ENCODE measurements around the gene MRPL17.

The MRPL17 gene

GRCh38 chr11:6633422-6634408 is 49.4 kb downstream of the MRPL17 start:
- no peak for DNase-seq (ENCODE audit: low read depth in 2 of 2, low spot score in 1 of 2)

- DNase-seq (ENCODE audit: low read depth in 2 of 2, low spot score in 1 of 2), result no peak
Measured at GRCh38 chr11:6632116-6633073, 50.7 kb downstream of the MRPL17 start.

GRCh38 chr11:6631361-6631890 is 51.7 kb downstream of the MRPL17 start:
- DNase-seq (ENCODE audit: low read depth in 2 of 2, low spot score in 1 of 2), result no peak

GRCh38 chr11:6630632-6631291 is 52.4 kb downstream of the MRPL17 start:
- DNase-seq (ENCODE audit: low read depth in 2 of 2, low spot score in 1 of 2), result no peak
